ENCODE results near the gene CASKIN2.
A peak's percentile ranks its signal among the peaks of the same experiment; 100 is the strongest.
"Not testable (repeated sequence)": the region's sequence is repeated elsewhere in the genome, so short reads cannot be mapped to it uniquely, and the experiment has no call there.

CASKIN2 gene

GRCh38 chr17:75487351-75488070 is 27.8 kb downstream of the CASKIN2 start:
- DNase-seq = peak; percentile 54

- no peak for DNase-seq
These were observed 28.4 kb downstream of the CASKIN2 start for GRCh38 chr17:75486951-75487350.

DNA sequence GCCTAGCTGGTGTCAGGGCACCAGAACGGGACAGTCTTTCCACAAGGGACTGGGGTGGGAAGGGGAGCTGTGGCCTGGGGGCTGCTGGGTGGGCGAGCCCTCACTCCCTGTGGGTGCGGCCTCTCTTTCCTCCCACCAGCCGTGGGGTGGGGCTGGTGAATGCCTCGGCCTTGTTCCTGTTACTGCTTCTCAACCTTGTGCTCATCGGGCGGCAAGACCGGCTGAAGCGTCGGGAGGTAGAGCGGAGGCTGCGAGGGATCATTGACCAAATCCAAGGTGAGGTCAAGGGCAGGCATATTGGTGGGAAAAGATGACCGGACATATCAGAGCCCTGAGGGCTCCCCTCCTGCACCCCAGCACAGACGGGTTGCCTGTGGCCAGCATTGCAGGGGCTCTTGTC is 29.2 kb downstream of the CASKIN2 start:
- DNase-seq = no peak

- DNase-seq = no peak
These were observed 29.6 kb downstream of the CASKIN2 start for GRCh38 chr17:75485688-75486087.

- no peak for DNase-seq
These were observed 33.0 kb downstream of the CASKIN2 start for GRCh38 chr17:75482098-75482942.

GRCh38 chr17:75481194-75482068 is 33.9 kb downstream of the CASKIN2 start:
- DNase-seq = no peak

- DNase-seq = no peak
These were observed 35.1 kb downstream of the CASKIN2 start for GRCh38 chr17:75480281-75480680.

GRCh38 chr17:75478508-75478907 is 36.8 kb downstream of the CASKIN2 start:
- no peak for DNase-seq

GRCh38 chr17:75477490-75477862 is 37.9 kb downstream of the CASKIN2 start:
- DNase-seq = not testable (repeated sequence)

- no peak for DNase-seq
These were observed 38.4 kb downstream of the CASKIN2 start for GRCh38 chr17:75476752-75477489.

GRCh38 chr17:75476271-75476671 is 39.1 kb downstream of the CASKIN2 start:
- DNase-seq = no peak

DNA sequence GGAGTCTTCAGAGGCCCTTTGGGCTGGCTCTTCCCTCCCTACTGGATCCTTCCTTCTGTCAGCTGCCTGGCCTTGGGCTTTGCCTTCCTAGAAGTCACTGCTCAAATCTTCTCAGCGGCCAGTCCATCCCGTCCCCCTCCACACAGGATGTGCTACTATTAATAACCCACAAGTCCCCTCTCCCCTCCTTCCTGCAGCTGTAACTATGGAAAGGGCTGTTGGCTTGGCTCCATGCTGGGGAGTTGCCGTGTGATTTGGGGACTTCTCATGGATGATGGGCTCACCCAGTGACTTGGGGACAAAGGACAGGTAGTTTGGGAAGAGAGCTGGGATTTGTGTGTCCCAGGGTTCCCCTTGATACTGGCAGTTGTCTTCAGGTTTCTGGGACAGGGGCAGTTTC is 39.5 kb downstream of the CASKIN2 start:
- no peak for DNase-seq

DNA sequence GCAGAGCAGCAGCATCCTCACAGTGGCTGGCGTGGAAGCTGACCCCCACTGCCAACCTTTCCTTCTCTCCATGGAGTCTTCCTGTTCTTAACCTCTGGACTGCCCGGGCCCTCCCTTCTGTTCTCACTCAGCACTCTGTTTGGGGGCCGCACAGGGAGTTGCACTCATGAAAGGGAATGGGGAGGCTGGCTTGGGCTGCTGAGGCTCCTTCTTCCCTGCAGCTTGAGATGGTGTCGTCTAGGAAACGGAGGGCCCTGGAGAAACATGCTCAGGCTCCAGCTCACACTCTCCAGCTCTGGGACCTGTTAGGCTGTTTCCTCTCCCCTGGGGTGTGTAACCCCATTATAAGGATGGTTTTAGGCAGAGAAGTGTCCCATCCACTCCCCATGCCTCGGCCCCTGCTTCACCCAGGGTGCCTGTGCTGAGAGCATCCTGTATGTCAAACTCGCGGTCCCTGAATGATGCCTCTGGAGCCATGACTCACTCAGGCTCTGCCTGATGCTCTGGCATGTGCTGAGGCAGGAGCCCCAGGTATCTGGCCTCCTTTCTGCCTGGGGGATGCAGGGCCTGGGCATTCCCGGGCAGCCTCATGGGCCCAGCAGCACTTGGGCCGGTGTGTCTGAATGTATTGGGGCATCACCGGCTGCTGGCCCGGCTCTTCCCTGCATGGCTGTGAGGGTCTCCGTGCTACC is 40.0 kb downstream of the CASKIN2 start:
- DNase-seq = no peak

DNA sequence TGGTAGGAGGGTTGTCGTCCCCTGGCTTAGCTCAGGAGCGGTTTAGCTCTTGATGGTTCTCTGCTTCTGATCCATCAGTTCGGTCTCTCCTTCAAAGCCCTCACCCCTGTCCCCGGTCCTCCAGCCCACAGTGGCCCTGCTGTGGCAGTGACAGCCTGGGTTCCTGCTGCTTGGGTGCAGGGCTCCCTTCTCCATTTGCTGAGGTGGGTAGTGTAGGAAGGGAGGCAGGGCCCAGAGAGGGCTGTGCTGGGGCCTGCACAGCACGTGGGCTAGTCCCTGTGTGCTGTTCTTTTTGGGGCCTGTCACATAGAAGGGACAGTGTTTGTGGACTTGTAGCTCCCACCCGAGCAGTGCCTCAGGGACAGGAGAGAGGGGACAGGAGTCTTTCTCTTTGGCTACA is 40.6 kb downstream of the CASKIN2 start:
- no peak for DNase-seq

GRCh38 chr17:75473246-75473645 is 42.1 kb downstream of the CASKIN2 start:
- DNase-seq = no peak

DNA sequence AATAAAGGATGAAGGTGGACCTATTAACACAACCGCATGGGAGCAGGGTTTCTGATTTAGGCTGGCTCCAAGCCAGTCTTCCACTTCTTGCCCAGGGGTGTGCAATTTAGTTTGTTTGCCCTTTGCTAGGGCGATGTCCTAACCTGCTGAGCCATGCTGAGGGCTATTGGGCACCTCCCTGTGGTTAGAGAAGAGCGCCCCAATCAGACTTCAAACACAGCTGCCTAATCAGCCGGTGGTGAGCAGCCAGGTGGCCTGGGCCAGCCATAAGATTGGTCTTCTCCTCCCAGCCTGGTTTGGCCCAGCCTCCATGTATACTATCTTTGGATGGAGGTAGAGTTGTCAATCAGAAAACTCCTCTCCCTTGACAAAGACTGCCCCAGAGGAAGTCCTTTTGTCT is 43.2 kb downstream of the CASKIN2 start:
- DNase-seq = peak; percentile 68

- DNase-seq = no peak
These were observed 44.1 kb downstream of the CASKIN2 start for GRCh38 chr17:75471207-75471606.

DNA sequence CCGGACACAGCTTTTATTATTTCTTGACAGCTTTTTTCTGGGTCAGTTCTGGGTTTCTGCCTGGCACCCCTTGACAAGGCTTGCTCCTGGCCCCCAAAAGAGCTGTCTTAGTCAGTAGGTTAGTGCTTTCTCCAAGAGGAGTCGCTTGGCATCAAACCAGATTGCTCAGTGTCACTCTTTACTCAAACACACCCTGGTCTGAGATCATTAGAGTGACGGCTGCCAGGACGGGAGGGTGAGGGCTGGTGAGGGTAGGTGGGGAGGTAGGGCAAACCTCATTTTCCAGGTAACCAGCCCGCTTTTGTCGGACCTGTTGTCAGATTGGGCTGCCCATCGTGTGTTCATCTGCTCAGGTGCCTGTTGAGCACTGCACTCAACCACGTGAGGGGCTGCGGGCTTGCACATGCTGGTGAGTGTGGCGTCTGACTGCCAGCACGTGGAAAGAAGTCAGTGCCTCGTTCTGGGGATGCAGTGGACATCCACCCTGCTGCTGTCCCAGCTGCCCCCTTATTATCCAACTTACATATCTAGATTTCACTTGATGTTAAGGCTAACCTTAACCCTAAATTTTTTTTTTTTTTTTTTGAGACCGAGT is 46.5 kb downstream of the CASKIN2 start:
- no peak for DNase-seq

DNA sequence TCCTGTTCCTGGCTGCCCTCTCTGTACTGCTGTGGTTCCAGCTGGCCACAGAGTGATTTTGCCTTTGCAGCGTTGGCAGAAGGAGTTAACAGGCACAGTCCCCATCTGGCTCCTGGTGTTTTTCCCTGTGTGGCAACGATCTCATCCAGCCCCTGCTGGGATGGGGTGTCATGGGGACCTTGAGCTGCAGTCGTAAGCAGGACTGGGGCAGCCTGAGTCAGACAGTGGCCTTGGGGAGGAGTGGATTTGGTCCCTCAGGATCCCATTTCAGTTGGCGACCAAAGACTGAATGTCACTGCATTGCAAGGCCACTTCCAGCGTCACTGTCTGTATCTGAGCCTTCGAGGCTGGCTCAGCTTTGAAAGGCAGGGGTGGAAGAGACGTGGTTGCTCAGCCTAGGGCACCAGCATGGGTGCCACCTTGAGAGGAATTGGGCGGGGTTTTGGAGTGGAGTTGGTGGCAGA is 47.0 kb downstream of the CASKIN2 start:
- no peak for DNase-seq

DNA sequence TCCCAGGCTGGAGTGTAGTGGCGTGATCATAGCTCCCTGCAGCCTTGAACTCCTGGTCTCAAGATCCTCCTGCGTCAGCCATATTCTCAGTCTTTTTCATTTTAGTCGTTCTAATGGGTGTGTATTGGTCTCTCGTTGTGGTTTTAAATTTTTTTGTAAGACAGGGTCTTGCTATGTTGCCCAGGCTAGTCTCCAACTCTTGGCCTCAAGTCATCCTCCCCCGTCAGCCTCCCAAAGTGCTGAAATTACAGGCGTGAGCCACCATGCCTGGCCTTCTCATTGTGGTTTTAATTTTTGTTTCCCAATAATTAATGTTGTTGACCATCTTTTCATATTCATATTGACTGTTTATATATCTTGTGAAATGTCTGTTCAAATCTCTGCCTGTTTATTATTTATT is 50.3 kb downstream of the CASKIN2 start:
- no peak for DNase-seq

DNA sequence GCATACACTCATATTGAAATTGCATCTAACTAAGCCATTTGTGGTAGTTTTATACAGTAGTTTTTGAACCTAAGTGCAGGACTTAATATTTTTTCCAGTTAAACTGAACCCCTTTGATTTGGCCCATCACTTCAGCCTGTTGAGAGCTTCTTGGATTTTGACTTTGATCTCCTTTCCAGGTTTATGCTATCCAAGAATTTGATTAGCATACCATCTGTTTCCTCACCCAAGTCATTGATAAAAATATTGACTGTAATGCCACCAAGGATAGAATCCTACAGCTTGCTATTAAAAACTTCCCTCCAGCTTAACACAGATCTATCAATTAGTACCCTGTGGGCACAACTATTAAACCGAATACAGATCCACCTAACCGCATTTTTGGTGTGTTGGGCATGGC is 51.7 kb downstream of the CASKIN2 start:
- no peak for DNase-seq

All from hematopoietic multipotent progenitor cell treated with erythropoietin and hydrocortisone succinate and interleukin-3 and kit ligand, for 8 days (in vitro differentiated cells).